WTC11 (cell line): ENCODE measurements around the gene ASB14. TPM values are rescaled to one million over a fixed set of nuclear protein-coding genes. Genes with fewer than 3 reads are reported as not detected.
"Not testable (repeated sequence)": the region's sequence is repeated elsewhere in the genome, so short reads cannot be mapped to it uniquely, and the experiment has no call there.

Source experiments
- ATAC-seq: fragments of 200-7000 bp; cut with Tn5 transposase; 2 replicates; pipeline ENCODE4 v1.10.0; 2021; ENCODE audit warnings: mild to moderate bottlenecking, moderate library complexity
- CTCF ChIA-PET: fragments of 300-600 bp; sonication (Branson Sonifier 250); formaldehyde crosslinking; loops from one replicate; lab custom pipeline; 2021; ENCODE audit warnings: antibody characterized with exemption; lab: Charles Lee
- POLR2A ChIA-PET: fragments of 350-600 bp; sonication (Branson Sonifier 250); formaldehyde crosslinking; loops from one replicate; lab custom pipeline; 2021; ENCODE audit warnings: antibody characterized with exemption; lab: Charles Lee
- DNase-seq: peaks from one replicate; pipeline ENCODE4 v3.0.0; 2021; ENCODE audit warnings: low spot score
- H3K27ac Mint-ChIP-seq: 2 replicates; pipeline ENCODE4 v1.8.0; 2021; ENCODE audit warnings: mixed read lengths
- H3K27me3 Mint-ChIP-seq: 2 replicates; pipeline ENCODE4 v1.8.0; 2021; ENCODE audit warnings: low read depth, mild to moderate bottlenecking, moderate library complexity, mixed read lengths
- H3K36me3 Mint-ChIP-seq: 2 replicates; pipeline ENCODE4 v1.8.0; 2021; ENCODE audit warnings: mixed read lengths
- H3K4me1 Mint-ChIP-seq: 2 replicates; pipeline ENCODE4 v1.8.0; 2022; ENCODE audit warnings: mixed read lengths
- H3K4me3 Mint-ChIP-seq: 2 replicates; pipeline ENCODE4 v1.8.0; 2021; ENCODE audit warnings: mild to moderate bottlenecking, moderate library complexity, mixed read lengths
- H3K9me3 Mint-ChIP-seq: 2 replicates; pipeline ENCODE4 v1.8.0; 2021; ENCODE audit warnings: mixed read lengths
- ATF6 ChIP-seq: sonication (generic); formaldehyde crosslinking; IDR thresholded peaks from 2 replicates; pipeline ENCODE4 v1.8.1; 2023; ENCODE audit warnings: mild to moderate bottlenecking, missing genetic modification reagents
- CBFB ChIP-seq: sonication (generic); formaldehyde crosslinking; IDR thresholded peaks from 2 replicates; pipeline ENCODE4 v1.8.1; 2022; ENCODE audit warnings: mild to moderate bottlenecking, low read depth, missing genetic modification reagents
- CREB1 ChIP-seq: sonication (generic); formaldehyde crosslinking; IDR thresholded peaks from 2 replicates; pipeline ENCODE4 v1.8.0; 2023; ENCODE audit warnings: mild to moderate bottlenecking, missing genetic modification reagents
- EMX1 ChIP-seq: fragments of 250-450 bp; sonication (Bioruptor Pico); IDR thresholded peaks from 2 replicates; pipeline ENCODE4 v1.8.0; 2021; ENCODE audit warnings: mild to moderate bottlenecking
- FOXP1 ChIP-seq: sonication (generic); formaldehyde crosslinking; IDR thresholded peaks from 2 replicates; pipeline ENCODE4 v1.8.0; 2022; ENCODE audit warnings: missing genetic modification reagents, mild to moderate bottlenecking, moderate library complexity, borderline replicate concordance
- MLX ChIP-seq: sonication (generic); formaldehyde crosslinking; IDR thresholded peaks from 2 replicates; pipeline ENCODE4 v1.8.1; 2023; ENCODE audit warnings: mild to moderate bottlenecking, missing genetic modification reagents, moderate library complexity
- NR1H2 ChIP-seq: sonication (generic); formaldehyde crosslinking; IDR thresholded peaks from 2 replicates; pipeline ENCODE4 v1.9.0; 2021; ENCODE audit warnings: mild to moderate bottlenecking, moderate library complexity, missing genetic modification reagents
- OVOL2 ChIP-seq: fragments of 250-450 bp; sonication (Bioruptor Pico); IDR thresholded peaks from 2 replicates; pipeline ENCODE4 v1.9.0; 2021; ENCODE audit warnings: mild to moderate bottlenecking, borderline replicate concordance
- RORB ChIP-seq: fragments of 250-450 bp; sonication (Bioruptor Pico); IDR thresholded peaks from 2 replicates; pipeline ENCODE4 v1.9.0; 2021; ENCODE audit warnings: mild to moderate bottlenecking
- SMAD4 ChIP-seq: sonication (generic); formaldehyde crosslinking; IDR thresholded peaks from 2 replicates; pipeline ENCODE4 v1.8.0; 2022; ENCODE audit warnings: mild to moderate bottlenecking, missing genetic modification reagents
- SP1 ChIP-seq: sonication (generic); formaldehyde crosslinking; conservative IDR thresholded peaks from 2 replicates; pipeline ENCODE4 v1.8.1; 2022; ENCODE audit warnings: missing genetic modification reagents
- USF2 ChIP-seq: sonication (generic); formaldehyde crosslinking; IDR thresholded peaks from 2 replicates; pipeline ENCODE4 v1.8.1; 2023; ENCODE audit warnings: mild to moderate bottlenecking, missing genetic modification reagents, moderate library complexity
- ZBTB21 ChIP-seq: sonication (generic); formaldehyde crosslinking; IDR thresholded peaks from 2 replicates; pipeline ENCODE4 v1.8.1; 2023; ENCODE audit warnings: mild to moderate bottlenecking, missing genetic modification reagents, borderline replicate concordance
- ZNF219 ChIP-seq: sonication (generic); formaldehyde crosslinking; IDR thresholded peaks from 2 replicates; pipeline ENCODE4 v1.8.0; 2023; ENCODE audit warnings: missing genetic modification reagents, mild to moderate bottlenecking, borderline replicate concordance
- ZNF232 ChIP-seq: sonication (generic); formaldehyde crosslinking; IDR thresholded peaks from 2 replicates; pipeline ENCODE4 v1.8.0; 2022; ENCODE audit warnings: mild to moderate bottlenecking, missing genetic modification reagents
- ZNF317 ChIP-seq: sonication (generic); formaldehyde crosslinking; IDR thresholded peaks from 2 replicates; pipeline ENCODE4 v1.8.1; 2023; ENCODE audit warnings: low read depth, mild to moderate bottlenecking, moderate library complexity, missing genetic modification reagents, borderline replicate concordance
- ZNF532 ChIP-seq: fragments of 250-450 bp; sonication (Bioruptor Pico); IDR thresholded peaks from 2 replicates; pipeline ENCODE4 v1.9.0; 2021; ENCODE audit warnings: mild to moderate bottlenecking, borderline replicate concordance
- total RNA-seq: library from RNA; stranded (reverse); gene quantifications from 3 replicates; pipeline ENCODE4 v1.2.3, GENCODE V29; 2021

Gene ASB14
- total RNA-seq, 1 experiment from 2014 or later, result not detected

- ATAC-seq, H3K4me1 Mint-ChIP-seq, DNase-seq, CTCF ChIA-PET, H3K27ac Mint-ChIP-seq, H3K4me3 Mint-ChIP-seq, H3K27me3 Mint-ChIP-seq, POLR2A ChIA-PET, H3K36me3 Mint-ChIP-seq: not testable (repeated sequence)
- H3K9me3 Mint-ChIP-seq, result peaks cover 16% of the 10 kb centered on the region
Observed at GRCh38 chr3:57339071-57339642, 46.7 kb upstream of the ASB14 start.

- DNase-seq, H3K27me3 Mint-ChIP-seq, H3K4me1 Mint-ChIP-seq, H3K27ac Mint-ChIP-seq, H3K36me3 Mint-ChIP-seq, H3K4me3 Mint-ChIP-seq, POLR2A ChIA-PET, ATAC-seq, CTCF ChIA-PET: not testable (repeated sequence)
- peaks cover 16% of the 10 kb centered on the region for H3K9me3 Mint-ChIP-seq
Observed at GRCh38 chr3:57338272-57339070, 46.0 kb upstream of the ASB14 start.

GRCh38 chr3:57335283-57335938 lies 42.9 kb upstream of the ASB14 start:
- H3K9me3 Mint-ChIP-seq, result peaks cover 13% of the 10 kb centered on the region
- no peak for TF ChIP-seq USF2
- TF ChIP-seq, all 79 proteins: peak for 0
- Mint-ChIP-seq H3K36me3 (peaks cover 7% of the 10 kb centered on the region), H3K4me3 (no peak overlapping the region), H3K27ac (no peak overlapping the region), H3K4me1 (no peaks in the 10 kb centered on the region), H3K27me3 (no peaks in the 10 kb centered on the region)
- ChIA-PET CTCF (interaction anchor here (1.2 kb wide), 1 partner anchor 62 kb away, joined by 4 read pairs; no protein-coding TSS in a partner anchor), POLR2A (no interaction called here)
- DNase-seq (no peak), ATAC-seq (no peak)

- ATAC-seq (no peak), DNase-seq (no peak)
- Mint-ChIP-seq H3K27ac (no peak overlapping the region), H3K27me3 (no peaks in the 10 kb centered on the region), H3K4me1 (no peaks in the 10 kb centered on the region), H3K36me3 (no peaks in the 10 kb centered on the region), H3K4me3 (no peak overlapping the region), H3K9me3 (no peaks in the 10 kb centered on the region)
- ChIA-PET CTCF (interaction anchor here (0.5 to 1.9 kb wide), 5 partner anchors 10 to 135 kb away, joined by 3 to 7 read pairs (median 3); no protein-coding TSS in a partner anchor), POLR2A (no interaction called here)
- TF ChIP-seq RORB (CRISPR knock-in tag), result no peak
- TF ChIP-seq ZNF532 (CRISPR knock-in tag), result no peak
- no peak for TF ChIP-seq ZNF317 (CRISPR knock-in tag)
- TF ChIP-seq CBFB, result no peak
- no peak for TF ChIP-seq NR1H2 (CRISPR knock-in tag)
- TF ChIP-seq EMX1 (CRISPR knock-in tag), result no peak
- no peak for TF ChIP-seq ZBTB21 (CRISPR knock-in tag)
- no peak for TF ChIP-seq MLX (CRISPR knock-in tag)
- no peak for TF ChIP-seq ZNF232 (CRISPR knock-in tag)
- no peak for TF ChIP-seq FOXP1 (CRISPR knock-in tag)
- no peak for TF ChIP-seq SP1 (CRISPR knock-in tag)
- no peak for TF ChIP-seq SMAD4
- TF ChIP-seq USF2, result no peak
- no peak for TF ChIP-seq CREB1 (CRISPR knock-in tag)
- TF ChIP-seq OVOL2, result no peak
- TF ChIP-seq ZNF219 (CRISPR knock-in tag), result no peak
- TF ChIP-seq ATF6 (CRISPR knock-in tag), result no peak
Observed at GRCh38 chr3:57331078-57331610, 38.7 kb upstream of the ASB14 start.
